Uterus (tissue), 2 donors: ENCODE results near the gene ZNF275.
"Not testable (repeated sequence)": the region's sequence is repeated elsewhere in the genome, so short reads cannot be mapped to it uniquely, and the experiment has no call there.

Experiments
- CTCF ChIP-seq, 4 experiments: fragments of 200-600 bp in 2 of 4; fragments of 450-650 bp in 2 of 4; sonication (generic) in 2 of 4; IDR thresholded peaks; one replicate each; pipeline ENCODE4 v1.5.1; 2016 to 2019; ENCODE audit warnings: antibody characterized with exemption in 4 of 4, mild to moderate bottlenecking in 2 of 4, moderate library complexity in 1 of 4
- POLR2A ChIP-seq, 2 donors: fragments of 450-650 bp; IDR thresholded peaks; one replicate each; pipeline ENCODE4 v1.6.1; 2016; ENCODE audit warnings: antibody characterized with exemption in 2 of 2, mild to moderate bottlenecking in 1 of 2, moderate library complexity in 1 of 2

DNA sequence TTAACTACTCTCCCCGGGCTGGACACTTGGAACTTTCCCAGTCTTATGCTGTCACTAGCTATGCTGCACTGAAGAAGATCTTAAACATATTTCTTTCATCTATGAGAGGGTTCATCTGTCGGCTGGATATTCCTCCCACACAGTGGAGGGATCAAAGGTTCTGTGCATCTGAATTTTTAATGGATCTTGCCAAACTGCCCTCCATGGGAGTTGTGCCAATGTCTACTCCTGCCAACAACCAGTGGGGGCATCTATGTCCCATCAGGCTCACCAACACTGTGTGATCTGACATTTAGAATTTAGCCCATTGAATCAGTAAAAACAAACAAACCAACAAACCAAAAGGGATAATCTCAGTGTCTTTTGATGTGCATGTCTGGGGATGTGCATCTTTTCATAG is 45.1 kb upstream of the ZNF275 start:
- not testable (repeated sequence) for TF ChIP-seq CTCF, POLR2A (IDR thresholded peaks at IDR 0.05)
